ENCODE results near the gene ETV4. TPM values are rescaled to one million over a fixed set of nuclear protein-coding genes. Genes with fewer than 3 reads are reported as not detected.

The ETV4 gene
- total RNA-seq, result 3.0 and 7.9 TPM in 2 replicates
- polyA plus RNA-seq (2012), result 2.8 TPM

- DNase-seq (ENCODE audit: low read depth), result peak; percentile 91
Observed at GRCh38 chr17:43546319-43547188, at the start of gene ETV4. Gene ETV4, minus strand, starts transcription at chr17:43546340. Its CDS starts 723 bp downstream, at chr17:43545617.

GRCh38 chr17:43595466-43595865 is 49.3 kb upstream of the ETV4 start:
- DNase-seq (ENCODE audit: low read depth), result no peak

- DNase-seq (ENCODE audit: low read depth), result peak; percentile 69
Observed at GRCh38 chr17:43591779-43592562, 45.8 kb upstream of the ETV4 start.

GRCh38 chr17:43591001-43591400 is 44.9 kb upstream of the ETV4 start:
- DNase-seq (ENCODE audit: low read depth), result no peak

GRCh38 chr17:43588664-43589435 is 42.7 kb upstream of the ETV4 start:
- DNase-seq (ENCODE audit: low read depth), result no peak

GRCh38 chr17:43588121-43588520 is 42.0 kb upstream of the ETV4 start:
- peak; percentile 94 for DNase-seq (ENCODE audit: low read depth)

GRCh38 chr17:43587647-43588046 is 41.5 kb upstream of the ETV4 start:
- no peak for DNase-seq (ENCODE audit: low read depth)

- no peak for DNase-seq (ENCODE audit: low read depth)
Observed at GRCh38 chr17:43584666-43585102, 38.5 kb upstream of the ETV4 start.

- DNase-seq (ENCODE audit: low read depth), result no peak
Observed at GRCh38 chr17:43583332-43583731, 37.2 kb upstream of the ETV4 start.

GRCh38 chr17:43581613-43582012 is 35.5 kb upstream of the ETV4 start:
- no peak for DNase-seq (ENCODE audit: low read depth)

GRCh38 chr17:43581130-43581529 is 35.0 kb upstream of the ETV4 start:
- no peak for DNase-seq (ENCODE audit: low read depth)

- DNase-seq (ENCODE audit: low read depth), result no peak
Observed at GRCh38 chr17:43579566-43580140, 33.5 kb upstream of the ETV4 start.

- DNase-seq (ENCODE audit: low read depth), result peak; percentile 64
Observed at GRCh38 chr17:43578699-43579565, 32.8 kb upstream of the ETV4 start.

GRCh38 chr17:43578404-43578698 is 32.2 kb upstream of the ETV4 start:
- no peak for DNase-seq (ENCODE audit: low read depth)

- no peak for DNase-seq (ENCODE audit: low read depth)
Observed at GRCh38 chr17:43577664-43578403, 31.7 kb upstream of the ETV4 start.

- peak; percentile 76 for DNase-seq (ENCODE audit: low read depth)
Observed at GRCh38 chr17:43576563-43577229, 30.6 kb upstream of the ETV4 start.

- peak; percentile 55 for DNase-seq (ENCODE audit: low read depth)
Observed at GRCh38 chr17:43574896-43575525, 28.9 kb upstream of the ETV4 start.

- DNase-seq (ENCODE audit: low read depth), result no peak
Observed at GRCh38 chr17:43574348-43574747, 28.2 kb upstream of the ETV4 start.
